ELR (cell line): Measurements from ENCODE around the gene SLC5A1.

ENCODE experiments used
- DNase-seq: peaks from one replicate; pipeline ENCODE4 v3.0.0-alpha.2; 2015; ENCODE audit warnings: low read depth

The SLC5A1 gene

DNA sequence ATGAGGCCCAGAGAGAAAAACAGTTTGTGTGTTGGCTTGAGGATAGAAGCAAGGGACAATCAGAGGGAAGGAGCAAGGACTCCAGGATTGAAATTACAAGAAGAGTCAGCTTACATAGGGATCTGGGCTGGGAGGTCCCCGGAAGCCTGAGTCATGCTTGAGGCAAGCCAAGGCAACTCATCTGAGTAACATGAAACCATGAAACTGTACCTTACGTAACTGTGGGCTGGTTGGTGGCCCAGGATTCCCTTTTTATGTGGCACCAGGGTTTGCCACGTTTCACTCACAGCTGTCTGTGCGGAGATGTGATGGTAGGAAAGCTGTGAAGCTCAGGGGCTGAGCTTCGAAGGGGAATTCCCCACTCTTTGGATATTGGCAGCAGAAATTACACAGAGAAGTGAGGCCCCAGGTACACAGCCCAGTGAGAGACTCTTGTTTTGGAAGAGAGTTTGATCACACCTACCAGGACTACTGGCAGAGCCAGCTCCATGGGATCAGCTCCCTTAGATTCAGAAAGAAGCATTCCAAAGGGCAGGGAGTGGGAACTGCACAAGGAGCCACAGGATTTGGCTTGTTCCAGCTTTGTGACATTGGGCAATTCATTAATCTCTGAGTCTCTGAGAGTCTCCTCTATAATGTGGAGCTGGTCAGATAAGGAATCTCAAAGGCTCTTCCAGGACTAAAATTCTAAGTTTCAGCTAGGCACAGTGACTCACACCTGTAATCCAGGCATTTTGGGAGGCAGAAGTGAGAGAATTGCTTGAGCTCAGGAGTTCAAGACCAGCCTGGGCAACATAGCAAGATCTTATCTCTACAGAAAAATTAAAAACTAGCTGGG lies 7.8 kb downstream of the SLC5A1 start:
- peak; percentile 80 for DNase-seq

DNA sequence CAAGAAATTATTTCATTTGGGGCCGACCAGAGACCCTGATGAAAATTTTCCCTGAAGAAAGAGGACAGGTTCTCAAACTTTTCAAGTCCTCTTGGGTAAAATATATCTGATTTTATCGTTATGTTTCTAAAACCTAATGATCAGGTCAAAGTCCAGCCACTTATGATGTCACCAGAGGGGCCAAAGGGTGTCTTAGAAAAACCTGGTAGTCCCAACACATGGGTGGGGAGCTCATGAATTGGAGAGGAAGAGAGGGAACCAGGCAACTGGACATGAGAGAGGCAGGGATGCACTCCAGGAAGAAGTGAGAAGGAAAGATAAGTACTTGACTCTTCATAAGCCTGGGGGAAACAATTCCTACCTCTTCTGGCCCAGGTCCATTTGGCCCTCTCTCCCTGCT lies 9.2 kb downstream of the SLC5A1 start:
- no peak for DNase-seq

DNA sequence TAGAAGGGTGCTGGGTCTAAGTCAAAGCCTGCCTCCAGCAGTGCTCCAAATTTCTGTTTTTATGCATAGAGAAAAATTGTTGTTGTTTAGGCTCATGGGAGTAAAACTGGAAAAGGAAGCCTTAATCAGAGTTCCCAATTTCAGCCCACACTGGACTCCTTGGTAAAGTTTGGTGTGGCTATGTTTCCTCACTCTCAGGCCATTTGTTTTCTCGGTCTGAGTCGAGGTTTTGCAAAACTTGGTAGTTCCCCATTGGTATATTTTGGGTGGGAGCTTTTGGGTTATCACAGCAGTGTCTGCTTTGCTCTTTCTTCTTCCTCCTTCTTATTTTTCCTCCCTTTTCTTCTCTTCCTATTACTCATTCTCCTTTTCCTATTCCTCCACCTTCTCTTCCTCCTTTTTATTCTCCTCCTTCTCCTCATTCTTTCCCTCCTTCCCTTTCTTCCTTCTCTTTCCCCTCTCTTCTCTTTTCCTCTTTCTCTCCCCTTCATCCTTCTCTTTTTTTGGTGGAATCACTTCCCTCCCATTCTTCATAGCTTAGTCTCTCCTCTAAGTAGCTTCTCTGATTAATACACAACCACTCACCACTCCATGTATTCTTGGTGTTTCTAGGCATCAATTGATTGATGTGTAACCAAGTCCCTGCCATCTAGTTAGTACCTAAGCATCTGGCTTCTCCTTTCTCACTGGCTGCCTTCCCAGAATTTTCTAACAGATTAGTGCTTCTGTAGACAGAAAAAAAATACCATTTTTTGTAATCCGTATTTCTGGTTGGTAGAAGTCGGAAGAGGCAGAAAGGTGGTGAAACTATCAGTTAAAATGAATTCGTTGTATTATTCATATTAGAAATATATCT lies 10.1 kb downstream of the SLC5A1 start:
- DNase-seq: no peak

GRCh38 chr22:32055069-32055468 lies 12.0 kb downstream of the SLC5A1 start:
- no peak for DNase-seq

DNA sequence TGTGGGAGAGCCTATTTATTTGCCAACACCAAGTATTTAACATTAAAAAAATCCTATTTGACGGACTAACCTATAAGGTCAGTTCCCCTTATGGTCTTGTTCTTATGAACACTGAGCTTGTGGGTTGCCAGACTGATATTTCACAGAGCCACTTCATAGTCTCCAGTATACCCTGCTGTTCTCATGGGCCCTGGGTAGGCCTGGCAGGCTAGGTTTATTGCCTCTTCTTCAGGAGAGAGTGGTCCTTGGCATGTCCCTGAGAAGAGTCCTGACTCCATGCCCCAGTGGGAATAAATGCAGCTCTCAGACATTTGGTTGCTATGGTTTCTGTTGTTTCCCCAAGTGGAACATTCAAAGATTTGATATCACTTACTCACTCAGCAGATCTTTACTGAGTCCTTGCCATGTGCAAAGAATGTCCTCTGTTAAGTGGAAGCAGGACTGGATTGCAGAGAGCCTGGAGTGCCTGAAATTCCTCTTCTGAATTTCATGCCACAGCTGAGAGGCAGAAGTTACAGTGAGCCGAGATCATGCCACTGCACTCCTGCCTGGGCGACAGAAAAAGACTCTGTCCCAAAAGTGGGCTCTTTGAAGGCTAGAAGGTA lies 15.7 kb downstream of the SLC5A1 start:
- no peak for DNase-seq

- no peak for DNase-seq
These were observed 16.4 kb downstream of the SLC5A1 start for GRCh38 chr22:32059426-32059825.

DNA sequence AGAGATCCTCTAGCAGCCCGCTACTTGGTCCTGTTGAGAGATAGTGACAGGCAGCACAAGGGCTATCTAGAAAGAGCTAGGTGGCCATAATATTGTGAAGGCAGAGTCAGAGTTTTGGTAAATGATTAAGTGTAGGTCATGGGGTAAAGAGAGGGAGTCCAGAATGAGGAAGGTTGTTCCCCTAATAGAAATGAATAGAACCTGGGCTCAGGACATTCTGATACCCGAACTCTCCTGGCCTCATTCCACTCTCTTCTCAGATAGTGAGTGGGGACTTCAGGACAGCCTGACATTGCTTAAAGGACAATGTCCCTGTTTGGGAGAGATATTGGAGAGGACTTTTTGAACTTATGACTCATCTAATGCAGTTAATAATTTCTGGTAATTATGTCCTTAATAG lies 20.6 kb downstream of the SLC5A1 start:
- no peak for DNase-seq

- no peak for DNase-seq
These were observed 23.8 kb downstream of the SLC5A1 start for GRCh38 chr22:32066820-32067219.

DNA sequence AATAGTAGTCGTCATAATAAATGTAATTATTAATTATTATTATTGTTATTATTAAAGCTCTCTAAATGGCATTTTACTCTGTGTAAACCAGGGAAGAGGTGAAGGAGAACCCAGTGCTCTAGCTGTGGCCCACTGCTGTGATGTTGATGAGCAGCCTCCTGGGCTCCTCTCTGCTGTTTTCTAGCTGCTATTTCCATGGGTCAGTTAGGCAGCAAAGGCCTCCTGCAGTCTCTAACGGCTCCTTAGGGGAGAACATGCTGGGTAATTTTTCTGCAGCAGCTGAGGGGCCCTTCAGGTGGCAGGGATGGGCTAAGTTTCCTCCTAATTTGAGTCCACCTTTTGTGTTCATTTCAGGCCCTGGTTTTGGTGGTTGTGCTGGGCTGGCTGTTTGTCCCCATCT lies 24.6 kb downstream of the SLC5A1 start:
- DNase-seq: no peak

- no peak for DNase-seq
These were observed 26.7 kb downstream of the SLC5A1 start for GRCh38 chr22:32069579-32070372.

GRCh38 chr22:32073262-32073661 lies 30.2 kb downstream of the SLC5A1 start:
- DNase-seq: no peak

DNA sequence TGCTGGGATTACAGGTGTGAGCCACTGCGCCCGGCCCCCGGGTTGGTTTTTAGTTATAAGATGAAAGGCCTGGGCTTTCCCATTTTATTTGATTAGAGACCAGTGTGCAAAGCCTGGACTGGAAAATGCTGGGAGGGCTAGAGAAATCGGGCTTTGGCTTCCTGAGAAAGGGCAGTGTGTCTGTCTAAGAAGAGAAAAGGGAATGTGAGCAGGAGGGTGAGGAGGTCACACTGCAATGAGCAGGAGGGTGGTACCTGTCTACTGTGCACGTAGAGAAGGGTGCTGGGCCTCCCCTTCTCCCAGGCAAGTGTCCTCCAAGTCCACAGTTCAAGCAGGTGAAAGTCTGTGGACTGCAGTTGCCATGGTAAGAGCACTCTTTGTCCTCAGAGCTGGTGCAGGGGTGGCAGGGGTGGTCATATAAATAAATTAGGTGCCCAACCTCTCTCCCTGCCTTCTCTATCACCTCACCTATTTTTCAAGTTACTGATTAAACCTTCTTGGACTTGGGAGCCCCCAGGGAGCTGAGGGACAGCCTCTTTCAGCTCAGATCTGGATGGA lies 30.8 kb downstream of the SLC5A1 start:
- DNase-seq: no peak

- no peak for DNase-seq
These were observed 33.1 kb downstream of the SLC5A1 start for GRCh38 chr22:32075997-32076760.

GRCh38 chr22:32076761-32077084 lies 33.7 kb downstream of the SLC5A1 start:
- DNase-seq: no peak

DNA sequence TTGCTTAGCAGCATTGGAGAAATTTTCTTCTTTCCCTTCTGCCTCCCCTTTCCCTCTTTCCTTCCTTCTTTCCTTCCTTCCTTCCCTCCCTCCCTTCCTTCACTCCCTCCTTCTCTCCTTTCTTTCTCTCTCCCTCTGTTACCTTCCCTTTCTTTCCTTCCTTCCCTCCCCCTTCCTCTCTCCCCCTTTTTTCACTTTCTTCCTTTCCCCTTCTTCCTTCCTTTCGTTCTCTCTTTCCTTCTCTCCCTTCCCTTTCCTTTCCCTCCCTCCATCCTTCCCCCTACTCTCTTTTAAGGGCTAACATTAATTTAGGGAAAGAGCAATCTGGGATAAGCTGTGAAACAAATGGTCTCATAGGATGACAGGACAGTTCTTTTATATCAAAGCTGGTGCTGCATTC lies 34.1 kb downstream of the SLC5A1 start:
- DNase-seq: no peak

DNA sequence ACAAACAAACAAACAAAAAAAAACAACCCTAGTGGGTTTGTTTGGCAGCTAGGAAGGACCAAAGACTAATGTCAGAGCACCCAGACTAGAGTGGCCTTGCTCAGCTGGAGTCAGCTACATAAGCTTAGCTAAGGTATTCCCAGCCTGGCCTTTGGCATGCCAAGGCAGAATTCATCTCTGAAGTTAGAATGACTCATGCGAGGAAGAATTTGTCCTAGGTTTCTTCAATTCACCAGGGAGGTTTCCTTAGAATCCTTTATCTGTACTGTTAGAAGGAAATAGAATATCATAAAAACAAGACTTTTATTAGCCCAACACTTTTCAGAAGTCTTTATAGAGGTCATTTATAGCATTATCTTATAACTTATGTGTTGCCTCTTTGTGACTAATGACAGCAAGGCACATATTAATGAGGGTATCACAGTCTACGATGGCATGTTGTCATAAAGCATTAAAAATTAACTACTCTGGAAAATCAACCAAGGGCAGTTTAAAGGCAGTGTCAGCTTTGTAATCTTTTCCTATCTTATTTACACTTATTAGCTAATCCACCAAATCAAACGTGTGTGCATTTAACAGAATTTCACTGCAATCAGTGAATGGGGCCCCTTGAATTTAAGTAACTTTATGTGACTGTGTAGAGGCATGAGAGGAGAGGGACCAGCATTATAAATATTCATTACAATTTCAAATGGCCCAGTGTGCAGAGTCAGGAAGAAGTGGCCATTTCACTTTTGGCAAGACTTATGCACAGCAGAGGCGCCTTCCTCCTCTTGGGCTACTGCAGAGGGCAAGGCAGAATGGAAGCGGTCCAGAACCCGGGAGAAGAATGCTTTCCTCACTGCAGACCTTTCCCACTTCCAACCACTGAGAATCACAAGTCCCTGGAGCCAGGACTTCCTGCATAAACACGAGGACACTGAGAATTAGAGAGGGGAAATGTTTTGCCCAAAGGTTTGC lies 36.3 kb downstream of the SLC5A1 start:
- peak; percentile 81 for DNase-seq

DNA sequence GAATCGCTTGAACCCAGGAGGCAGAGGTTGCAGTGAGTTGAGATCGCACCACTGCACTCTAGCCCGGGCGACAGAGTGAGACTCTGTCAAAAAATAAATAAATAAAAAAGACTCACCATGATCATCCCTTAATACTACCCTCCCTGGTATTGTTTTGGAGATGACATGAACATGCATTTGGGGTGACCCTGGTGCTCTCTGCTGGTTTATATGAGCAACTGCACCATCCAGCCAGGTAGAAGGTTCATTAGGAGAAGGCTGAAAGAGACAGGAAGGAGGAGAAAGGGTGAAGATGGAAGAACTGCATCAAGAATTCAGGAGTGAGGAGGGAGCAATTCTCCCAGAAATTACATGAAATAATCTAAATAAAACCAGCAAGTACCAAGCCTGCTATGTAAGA lies 37.8 kb downstream of the SLC5A1 start:
- DNase-seq: peak; percentile 67

- no peak for DNase-seq
These were observed 39.3 kb downstream of the SLC5A1 start for GRCh38 chr22:32082331-32082730.

- DNase-seq: no peak
These were observed 39.9 kb downstream of the SLC5A1 start for GRCh38 chr22:32083000-32083399.

- DNase-seq: no peak
These were observed 40.8 kb downstream of the SLC5A1 start for GRCh38 chr22:32083814-32084213.
